Nephron progenitor cell (in vitro differentiated cells): ENCODE data around the gene TESK2.

Experiments
- DNase-seq: peaks from one replicate; pipeline ENCODE4 v3.0.0; 2021
- H3K27ac Mint-ChIP-seq: 2 replicates; pipeline ENCODE4 v1.8.0; 2021; ENCODE audit warnings: mild to moderate bottlenecking, moderate library complexity, mixed read lengths
- H3K27me3 Mint-ChIP-seq: 2 replicates; pipeline ENCODE4 v1.8.0; 2021; ENCODE audit warnings: mild to moderate bottlenecking, low read depth, mixed read lengths; ENCODE audit not compliant: poor library complexity
- H3K36me3 Mint-ChIP-seq: 2 replicates; pipeline ENCODE4 v1.8.0; 2021; ENCODE audit warnings: low read depth, mixed read lengths
- H3K4me1 Mint-ChIP-seq: 2 replicates; pipeline ENCODE4 v1.8.0; 2021; ENCODE audit warnings: mixed read lengths
- H3K4me3 Mint-ChIP-seq: 2 replicates; pipeline ENCODE4 v1.8.0; 2021; ENCODE audit warnings: mild to moderate bottlenecking, moderate library complexity, mixed read lengths
- H3K9me3 Mint-ChIP-seq: 2 replicates; pipeline ENCODE4 v1.8.0; 2021; ENCODE audit warnings: mild to moderate bottlenecking, moderate library complexity, mixed read lengths
- CTCF ChIP-seq: fragments of 200-600 bp; sonication (generic); IDR thresholded peaks from 2 replicates; pipeline ENCODE4 v1.5.0; 2021; ENCODE audit warnings: antibody characterized with exemption

TESK2 gene

GRCh38 chr1:45501505-45501859 is 10.5 kb upstream of the TESK2 start:
- H3K4me3 Mint-ChIP-seq: peak overlapping the region; percentile 41
- peaks cover 36% of the 10 kb centered on the region for H3K4me1 Mint-ChIP-seq
- no peak for TF ChIP-seq CTCF
- H3K27me3 Mint-ChIP-seq: peaks cover 8% of the 10 kb centered on the region
- H3K9me3 Mint-ChIP-seq: peaks cover 9% of the 10 kb centered on the region
- H3K27ac Mint-ChIP-seq: no peak overlapping the region
- DNase-seq: no peak
- H3K36me3 Mint-ChIP-seq: peaks cover 2% of the 10 kb centered on the region

DNA sequence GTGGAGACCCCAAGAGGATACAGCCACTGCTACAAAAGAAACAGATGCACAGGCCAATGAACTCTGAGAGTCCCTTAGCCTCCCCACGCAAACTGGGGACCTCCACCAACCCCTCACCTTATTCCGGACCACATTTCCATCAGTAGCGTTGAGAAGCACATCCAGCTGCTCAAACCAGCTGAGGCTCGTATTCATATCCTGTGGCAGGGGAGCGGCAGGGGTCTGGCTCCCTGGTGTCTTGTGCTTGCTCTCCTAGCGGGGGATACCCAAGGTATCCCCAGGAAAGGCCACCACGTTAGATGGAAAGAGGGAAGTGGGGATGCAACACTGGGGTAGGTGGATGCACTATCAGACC is 8.4 kb upstream of the TESK2 start:
- Mint-ChIP-seq H3K27me3 (peaks cover 13% of the 10 kb centered on the region), H3K4me3 (peak overlapping the region; percentile 95), H3K4me1 (peaks cover 36% of the 10 kb centered on the region), H3K36me3 (peaks cover 8% of the 10 kb centered on the region), H3K27ac (peak overlapping the region; percentile 70), H3K9me3 (peaks cover 13% of the 10 kb centered on the region)
- no peak for TF ChIP-seq CTCF
- DNase-seq: peak; percentile 23

DNA sequence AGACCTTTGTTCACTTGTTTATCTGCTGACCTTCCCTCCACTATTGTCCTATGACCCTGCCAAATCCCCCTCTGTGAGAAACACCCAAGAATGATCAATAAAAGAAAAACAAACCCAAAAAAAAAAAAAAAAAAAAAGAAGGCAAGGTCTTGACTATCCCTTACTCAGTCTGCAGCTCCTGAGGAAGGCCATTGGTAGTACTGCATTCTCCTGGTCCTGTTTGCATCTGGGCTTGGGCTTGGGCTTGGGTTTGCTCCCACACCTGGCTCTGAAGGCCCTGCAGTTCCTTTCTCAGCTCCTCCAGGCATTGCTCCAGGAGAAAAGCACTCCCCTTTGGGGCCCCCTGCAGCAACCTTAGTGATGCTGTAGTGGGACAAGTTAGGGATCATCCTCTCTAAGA is 7.3 kb upstream of the TESK2 start:
- Mint-ChIP-seq H3K4me3 (peak overlapping the region; percentile 95), H3K36me3 (peaks cover 8% of the 10 kb centered on the region)
- DNase-seq: no peak

DNA sequence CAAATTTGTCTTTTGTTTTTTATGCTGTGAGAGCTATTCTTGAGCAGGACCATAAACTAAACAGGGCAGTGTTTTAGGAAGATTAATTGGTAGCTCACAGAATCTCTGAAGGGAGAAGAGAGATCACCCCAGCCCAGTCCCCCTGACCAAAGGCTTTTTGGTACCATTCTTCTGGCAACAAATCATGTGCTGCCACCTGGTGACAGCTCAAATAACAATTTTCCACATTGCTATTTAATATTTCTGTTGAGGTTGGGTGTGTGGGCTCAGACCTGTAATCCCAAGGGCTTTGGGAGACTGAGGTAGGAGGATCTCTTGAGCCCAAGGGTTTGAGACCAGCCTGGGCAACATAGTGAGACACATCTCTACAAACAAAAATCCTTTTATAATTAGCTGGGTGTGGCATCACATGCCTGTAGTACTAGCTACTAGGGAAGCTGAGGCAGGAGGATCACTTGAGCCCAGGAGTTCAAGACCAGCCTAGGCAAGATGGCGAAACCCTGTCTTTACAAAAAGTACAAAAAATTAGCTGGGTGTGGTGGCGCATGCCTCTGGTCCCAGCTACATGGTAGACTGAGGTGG is 2.2 kb upstream of the TESK2 start:
- TF ChIP-seq CTCF: no peak
- no peak overlapping the region for H3K27ac Mint-ChIP-seq
- H3K4me3 Mint-ChIP-seq: no peak overlapping the region
- no peak for DNase-seq
- H3K9me3 Mint-ChIP-seq: peaks cover 13% of the 10 kb centered on the region
- peaks cover 8% of the 10 kb centered on the region for H3K36me3 Mint-ChIP-seq
- H3K27me3 Mint-ChIP-seq: peaks cover 5% of the 10 kb centered on the region
- peaks cover 7% of the 10 kb centered on the region for H3K4me1 Mint-ChIP-seq

More for the DNA sequence above, 7.3 kb upstream of the TESK2 start:
- TF ChIP-seq CTCF: no peak
- H3K27ac Mint-ChIP-seq: no peak overlapping the region
- peaks cover 36% of the 10 kb centered on the region for H3K4me1 Mint-ChIP-seq
- peaks cover 13% of the 10 kb centered on the region for H3K9me3 Mint-ChIP-seq
- peaks cover 13% of the 10 kb centered on the region for H3K27me3 Mint-ChIP-seq

GRCh38 chr1:45492691-45493090 is 1.7 kb upstream of the TESK2 start:
- no peak for TF ChIP-seq CTCF
- no peak overlapping the region for H3K27ac Mint-ChIP-seq
- no peak overlapping the region for H3K4me3 Mint-ChIP-seq
- H3K4me1 Mint-ChIP-seq: peaks cover 7% of the 10 kb centered on the region
- DNase-seq: no peak
- H3K9me3 Mint-ChIP-seq: peaks cover 13% of the 10 kb centered on the region
- peaks cover 5% of the 10 kb centered on the region for H3K27me3 Mint-ChIP-seq
- H3K36me3 Mint-ChIP-seq: peaks cover 8% of the 10 kb centered on the region

DNA sequence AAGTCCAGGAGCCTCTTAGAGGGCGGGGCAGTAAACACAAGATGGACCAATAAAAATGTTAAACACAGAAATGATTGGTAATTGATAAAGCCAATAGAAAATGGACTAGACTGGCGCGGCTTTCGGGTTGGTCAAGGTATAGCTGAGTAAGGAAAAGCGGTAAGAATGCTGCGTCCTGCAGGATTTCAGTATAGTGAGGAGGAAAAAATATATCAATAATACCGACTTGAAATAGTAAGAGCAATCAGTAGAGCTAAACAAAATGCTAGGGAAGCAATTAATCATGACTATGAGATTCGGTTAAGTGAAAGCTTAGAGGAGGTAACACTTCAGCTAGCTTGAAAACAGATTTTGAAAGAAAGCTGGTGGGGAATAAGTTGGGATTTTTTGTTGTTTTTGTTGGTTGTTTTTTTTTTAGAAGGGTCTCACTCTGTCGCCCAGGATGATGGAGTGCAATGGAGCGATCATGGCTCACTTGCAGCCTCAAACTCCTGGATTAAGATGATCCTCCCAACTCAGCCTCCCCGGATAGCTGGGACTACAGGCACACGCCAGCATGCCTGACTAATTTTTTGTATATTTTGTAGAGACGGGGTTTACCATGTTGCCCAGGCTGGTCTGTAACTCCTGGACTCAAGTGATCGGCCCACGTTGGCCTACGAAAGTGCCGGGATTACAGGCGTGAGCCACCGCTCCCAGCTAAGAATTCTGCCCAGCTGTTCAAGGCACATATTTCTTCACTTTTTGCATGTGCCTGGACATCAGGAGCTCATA is 711 bp upstream of the TESK2 start:
- Mint-ChIP-seq H3K4me3 (no peak overlapping the region), H3K36me3 (peaks cover 7% of the 10 kb centered on the region), H3K9me3 (peaks cover 7% of the 10 kb centered on the region), H3K27ac (no peak overlapping the region), H3K4me1 (peaks cover 7% of the 10 kb centered on the region), H3K27me3 (peaks cover 5% of the 10 kb centered on the region)
- no peak for TF ChIP-seq CTCF
- no peak for DNase-seq
